H9 (cell line): ENCODE results near the gene SLAMF1. TPM values are rescaled to one million over a fixed set of nuclear protein-coding genes. Genes with fewer than 3 reads are reported as not detected.

Experiments used
- DNase-seq: peaks from one replicate; pipeline ENCODE4 v3.0.0-alpha.2; 2017
- H2AFZ ChIP-seq: one replicate; pipeline ENCODE4 v1.6.1; 2013; ENCODE audit warnings: mild to moderate bottlenecking, low read length, control low read depth, moderate library complexity
- H2AK5ac ChIP-seq: 2 replicates; pipeline ENCODE4 v1.6.1; 2013; ENCODE audit warnings: low read length, control low read depth, mixed read lengths; ENCODE audit not compliant: insufficient read length
- H2BK120ac ChIP-seq: one replicate; pipeline ENCODE4 v1.6.1; 2013; ENCODE audit warnings: low read depth, mild to moderate bottlenecking, low read length, control low read depth, inconsistent platforms; ENCODE audit not compliant: poor library complexity, severe bottlenecking
- H2BK12ac ChIP-seq: 2 replicates; pipeline ENCODE4 v1.6.1; 2013; ENCODE audit warnings: low read length, control low read depth, mixed read lengths, low read depth; ENCODE audit not compliant: insufficient read length
- H2BK15ac ChIP-seq: 2 replicates; pipeline ENCODE4 v1.6.1; 2013; ENCODE audit warnings: low read depth, low read length, control low read depth
- H2BK20ac ChIP-seq: one replicate; pipeline ENCODE4 v1.6.1; 2013; ENCODE audit warnings: low read depth, mild to moderate bottlenecking, low read length, control low read depth, inconsistent platforms; ENCODE audit not compliant: poor library complexity, severe bottlenecking
- H2BK5ac ChIP-seq: 2 replicates; pipeline ENCODE4 v1.6.1; 2013; ENCODE audit warnings: low read length, control low read depth, mixed read lengths; ENCODE audit not compliant: insufficient read length
- H3K14ac ChIP-seq: 2 replicates; pipeline ENCODE4 v1.6.1; 2013; ENCODE audit warnings: low read length, control low read depth; ENCODE audit not compliant: insufficient read depth
- H3K18ac ChIP-seq: 2 replicates; pipeline ENCODE4 v1.6.1; 2013; ENCODE audit warnings: low read depth, mild to moderate bottlenecking, mixed read lengths, low read length, control low read depth; ENCODE audit not compliant: insufficient read length
- H3K23ac ChIP-seq: 2 replicates; pipeline ENCODE4 v1.6.1; 2013; ENCODE audit warnings: low read length, control low read depth, mixed read lengths, low read depth; ENCODE audit not compliant: insufficient read length
- H3K23me2 ChIP-seq: 2 replicates; pipeline ENCODE4 v1.6.1; 2013; ENCODE audit warnings: low read depth, mild to moderate bottlenecking, mixed read lengths, low read length, control low read depth; ENCODE audit not compliant: insufficient read length, poor library complexity, severe bottlenecking
- H3K27ac ChIP-seq: 2 replicates; pipeline ENCODE4 v1.5.1; 2013; ENCODE audit warnings: low read length, control low read depth, mixed read lengths, low read depth; ENCODE audit not compliant: insufficient read length
- H3K27me3 ChIP-seq: 2 replicates; pipeline ENCODE4 v1.6.1; 2013; ENCODE audit warnings: low read length, control low read depth, inconsistent platforms; ENCODE audit not compliant: insufficient read depth
- H3K4ac ChIP-seq: 2 replicates; pipeline ENCODE4 v1.6.1; 2013; ENCODE audit warnings: low read depth, mild to moderate bottlenecking, control low read depth, inconsistent platforms, low read length, moderate library complexity
- H3K4me1 ChIP-seq: 2 replicates; pipeline ENCODE4 v1.6.1; 2013; ENCODE audit warnings: low read length, control low read depth, inconsistent platforms; ENCODE audit not compliant: insufficient read depth
- H3K4me2 ChIP-seq: 2 replicates; pipeline ENCODE4 v1.6.1; 2013; ENCODE audit warnings: low read length, control low read depth, mixed read lengths; ENCODE audit not compliant: insufficient read length, insufficient read depth
- H3K56ac ChIP-seq: 2 replicates; pipeline ENCODE4 v1.6.1; 2013; ENCODE audit warnings: low read depth, mild to moderate bottlenecking, mixed read lengths, low read length, control low read depth; ENCODE audit not compliant: insufficient read length
- H3K79me1 ChIP-seq: 2 replicates; pipeline ENCODE4 v1.6.1; 2013; ENCODE audit warnings: low read depth, mild to moderate bottlenecking, moderate library complexity, low read length, control low read depth, inconsistent platforms; ENCODE audit not compliant: insufficient read depth, poor library complexity, severe bottlenecking
- H3K79me2 ChIP-seq: 2 replicates; pipeline ENCODE4 v1.6.1; 2013; ENCODE audit warnings: low read length, control low read depth, inconsistent platforms; ENCODE audit not compliant: insufficient read depth
- H3K9ac ChIP-seq: 2 replicates; pipeline ENCODE4 v1.6.1; 2013; ENCODE audit warnings: low read length, control low read depth, mixed read lengths; ENCODE audit not compliant: insufficient read length; ENCODE audit errors: extremely low read depth
- H3K9me3 ChIP-seq: one replicate; pipeline ENCODE4 v1.6.1; 2013; ENCODE audit warnings: low read depth, low read length, inconsistent platforms; ENCODE audit not compliant: control insufficient read depth
- H3T11ph ChIP-seq: one replicate; pipeline ENCODE4 v1.6.1; 2013; ENCODE audit warnings: mild to moderate bottlenecking, low read length, control low read depth, inconsistent platforms
- H4K20me1 ChIP-seq: one replicate; pipeline ENCODE4 v1.6.1; 2013; ENCODE audit not compliant: control insufficient read depth, insufficient read length, insufficient read depth
- H4K5ac ChIP-seq: 2 replicates; pipeline ENCODE4 v1.6.1; 2013; ENCODE audit warnings: low read depth, mild to moderate bottlenecking, mixed read lengths, low read length, control low read depth; ENCODE audit not compliant: insufficient read length
- H4K8ac ChIP-seq: replicated peaks from 2 replicates; pipeline ENCODE4 v1.6.1; 2013; ENCODE audit warnings: low read length, control low read depth, mixed read lengths, low read depth; ENCODE audit not compliant: insufficient read length
- H4K91ac ChIP-seq: 2 replicates; pipeline ENCODE4 v1.6.1; 2013; ENCODE audit warnings: low read depth, mild to moderate bottlenecking, moderate library complexity, mixed read lengths, low read length, control low read depth; ENCODE audit not compliant: insufficient read length
- H3K27ac Mint-ChIP-seq, 3 experiments: 2 replicates in 2 of 3; 3 replicates in 1 of 3; pipeline ENCODE4 v1.8.0; 2020 to 2021; ENCODE audit warnings: mixed read lengths in 3 of 3, mild to moderate bottlenecking in 1 of 3, moderate library complexity in 1 of 3
- H3K27me3 Mint-ChIP-seq: 2 replicates; pipeline ENCODE4 v1.8.0; 2021; ENCODE audit warnings: low read depth, mild to moderate bottlenecking, moderate library complexity, mixed read lengths
- H3K36me3 Mint-ChIP-seq, 3 experiments: 2 replicates in 2 of 3; 3 replicates in 1 of 3; pipeline ENCODE4 v1.8.0; 2020 to 2021; ENCODE audit warnings: low read depth in 3 of 3, mixed read lengths in 3 of 3; ENCODE audit not compliant: insufficient read depth in 1 of 3
- H3K4me1 Mint-ChIP-seq, 2 experiments: 2 replicates each; pipeline ENCODE4 v1.8.0; 2020; ENCODE audit warnings: mixed read lengths in 2 of 2
- H3K4me3 Mint-ChIP-seq, 2 experiments: 2 replicates in 1 of 2; 3 replicates in 1 of 2; pipeline ENCODE4 v1.8.0; 2020 to 2021; ENCODE audit warnings: mild to moderate bottlenecking in 2 of 2, mixed read lengths in 2 of 2, moderate library complexity in 1 of 2
- H3K9me3 Mint-ChIP-seq, 2 experiments: 2 replicates in 1 of 2; 3 replicates in 1 of 2; pipeline ENCODE4 v1.8.0; 2020; ENCODE audit warnings: mild to moderate bottlenecking in 2 of 2, mixed read lengths in 2 of 2, moderate library complexity in 1 of 2
- CTCF ChIP-seq: fragments of 200-600 bp; sonication (generic); conservative IDR thresholded peaks from 3 replicates; pipeline ENCODE4 v1.8.0; 2021; ENCODE audit warnings: antibody characterized with exemption, mild to moderate bottlenecking
- WGBS: extraction: QIAGEN DNeasy Blood & Tissue Kit; methylation state at CpG from one replicate; pipeline ENCODE4 v1.1.7; 2013; ENCODE audit warnings: missing lambda C conversion rate, low lambda C conversion rate, mixed read lengths; ENCODE audit not compliant: insufficient read length; ENCODE audit errors: extremely low coverage; 5-methylcytosine and 5-hydroxymethylcytosine counted together
- total RNA-seq: library from RNA; stranded (reverse); gene quantifications from 2 replicates; pipeline ENCODE4 v1.2.1, GENCODE V29; 2021

Gene SLAMF1
- total RNA-seq, 1 experiment from 2014 or later, result not detected

GRCh38 chr1:160656737-160657136 lies 9.9 kb upstream of the SLAMF1 start:
- Histone ChIP-seq H3K27me3 (no peaks in the 10 kb centered on the region), H3K4me1 (peaks cover 9% of the 10 kb centered on the region; the same call in 1 of the 2 replicates), H3K9me3 (no peaks in the 10 kb centered on the region), H3K79me2 (no peaks in the 10 kb centered on the region), H2BK120ac (no peak overlapping the region), H3K18ac (no peak overlapping the region), H4K20me1 (no peaks in the 10 kb centered on the region), H3K23me2 (no peaks in the 10 kb centered on the region), H3K4me2 (no peak overlapping the region), H2AK5ac (no peak overlapping the region), H2BK5ac (no peak overlapping the region), H4K5ac (no peak overlapping the region), H4K91ac (no peak overlapping the region), H2AFZ (no peak overlapping the region), H4K8ac (no peak overlapping the region), H3K56ac (no peak overlapping the region), H3K79me1 (no peaks in the 10 kb centered on the region), H3K27ac (no peak overlapping the region), H3K23ac (no peak overlapping the region), H3T11ph (no peak overlapping the region), H3K4ac (no peak overlapping the region), H2BK20ac (no peak overlapping the region), H3K14ac (no peak overlapping the region), H3K9ac (no peak overlapping the region), H2BK12ac (no peak overlapping the region), H2BK15ac (no peak overlapping the region)
- peaks cover 30 to 46% of the 10 kb centered on the region in 2 experiments for H3K4me1 Mint-ChIP-seq
- no peak overlapping the region; a peak in 1 of 7 replicates for H3K27ac Mint-ChIP-seq
- H3K27me3 Mint-ChIP-seq, result no peaks in the 10 kb centered on the region; the same call in 1 of the 2 replicates
- peaks cover 5 to 8% of the 10 kb centered on the region in 2 experiments; a peak in 4 of 5 replicates for H3K9me3 Mint-ChIP-seq
- TF ChIP-seq CTCF, result no peak
- H3K4me3 Mint-ChIP-seq, result no peak overlapping the region
- WGBS, result no CpG with 5 or more reads among the region's 3 CpGs
- DNase-seq, result no peak
- H3K36me3 Mint-ChIP-seq, result peaks cover 2 to 15% (median 4%) of the 10 kb centered on the region in 3 experiments; a peak in 5 of 7 replicates
